Pulmonary artery endothelial cell (primary cell): Measurements from ENCODE around the gene BORCS5. TPM values are rescaled to one million over a fixed set of nuclear protein-coding genes. Genes with fewer than 3 reads are reported as not detected.
"Not testable (repeated sequence)": the region's sequence is repeated elsewhere in the genome, so short reads cannot be mapped to it uniquely, and the experiment has no call there.

Source experiments
- DNase-seq: peaks from one replicate; pipeline ENCODE4 v3.0.0-alpha.2; 2011; ENCODE audit warnings: low read depth, low spot score
- total RNA-seq: library from RNA; depleted of rRNA; stranded (reverse); fragments of >200 nt; gene quantifications from 2 replicates; pipeline ENCODE4 v1.2.3, GENCODE V29; 2014

Gene BORCS5
- total RNA-seq, 1 donor from 2014 or later: 6.1 TPM

- no peak for DNase-seq
Observed at GRCh38 chr12:12460935-12461922, 104.4 kb downstream of the BORCS5 start.

- no peak for DNase-seq
Observed at GRCh38 chr12:12461923-12462315, 105.0 kb downstream of the BORCS5 start.

- DNase-seq: no peak
Observed at GRCh38 chr12:12465522-12465921, 108.6 kb downstream of the BORCS5 start.

- no peak for DNase-seq
Observed at GRCh38 chr12:12466157-12466556, 109.3 kb downstream of the BORCS5 start.

- no peak for DNase-seq
Observed at GRCh38 chr12:12467264-12467663, 110.4 kb downstream of the BORCS5 start.

GRCh38 chr12:12467688-12468261 is 110.9 kb downstream of the BORCS5 start:
- no peak for DNase-seq

GRCh38 chr12:12468575-12468974 is 111.7 kb downstream of the BORCS5 start:
- DNase-seq: no peak

- DNase-seq: no peak
Observed at GRCh38 chr12:12469386-12469785, 112.5 kb downstream of the BORCS5 start.

- DNase-seq: no peak
Observed at GRCh38 chr12:12470751-12471306, 114.0 kb downstream of the BORCS5 start.

- DNase-seq: not testable (repeated sequence)
Observed at GRCh38 chr12:12471982-12472961, 115.4 kb downstream of the BORCS5 start.

GRCh38 chr12:12473223-12473622 is 116.3 kb downstream of the BORCS5 start:
- DNase-seq: no peak

GRCh38 chr12:12474471-12474928 is 117.6 kb downstream of the BORCS5 start:
- DNase-seq: no peak

GRCh38 chr12:12474931-12475795 is 118.3 kb downstream of the BORCS5 start:
- DNase-seq: peak; percentile 49

GRCh38 chr12:12476857-12477531 is 120.1 kb downstream of the BORCS5 start:
- no peak for DNase-seq

- no peak for DNase-seq
Observed at GRCh38 chr12:12477532-12477890, 120.6 kb downstream of the BORCS5 start.

- DNase-seq: no peak
Observed at GRCh38 chr12:12480074-12480473, 123.2 kb downstream of the BORCS5 start.

- no peak for DNase-seq
Observed at GRCh38 chr12:12481631-12482030, 124.8 kb downstream of the BORCS5 start.

GRCh38 chr12:12482150-12482761 is 125.4 kb downstream of the BORCS5 start:
- no peak for DNase-seq

GRCh38 chr12:12482959-12483358 is 126.1 kb downstream of the BORCS5 start:
- no peak for DNase-seq
